SW 1271 (cell line): ENCODE results near the gene AKNA.
"Not testable (repeated sequence)": the region's sequence is repeated elsewhere in the genome, so short reads cannot be mapped to it uniquely, and the experiment has no call there.

Experiments used
- DNase-seq, 2 experiments: peaks; one replicate each; lab custom pipeline; 2025; lab: John Stamatoyannopoulos, UW

AKNA gene

DNA sequence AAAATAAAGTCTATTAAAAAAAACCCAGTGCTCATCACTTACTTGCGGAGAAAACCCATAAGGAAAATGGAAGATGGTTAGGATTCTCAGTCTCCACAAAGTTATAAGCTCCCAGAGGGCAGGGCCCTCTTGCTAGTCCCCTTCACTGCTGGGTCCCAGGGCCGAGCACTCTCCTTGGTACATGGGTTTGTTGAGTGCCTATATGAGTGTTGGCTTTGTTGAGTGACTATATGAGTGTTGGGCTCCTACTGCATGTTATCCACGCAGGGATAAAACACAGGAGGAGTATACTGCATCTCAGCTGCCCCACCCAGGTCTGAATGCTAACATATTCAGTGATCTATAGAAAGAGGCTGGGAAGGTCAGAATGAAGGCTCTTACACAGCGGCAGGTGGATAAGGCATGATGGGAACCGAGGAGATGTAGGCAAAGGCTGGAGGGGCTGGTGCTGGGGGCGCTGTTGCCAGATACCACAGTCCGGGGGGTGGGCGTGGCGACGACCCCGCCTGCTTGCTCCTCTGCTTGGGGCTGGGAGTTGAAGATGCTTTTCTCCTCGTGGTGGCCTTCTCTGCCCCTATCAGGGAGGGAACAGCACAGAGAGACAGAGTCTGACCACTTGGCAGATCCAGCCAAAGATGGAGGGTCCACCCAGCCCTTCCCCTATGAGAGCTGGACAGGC is 46.5 kb downstream of the AKNA start:
- no peak for DNase-seq

DNA sequence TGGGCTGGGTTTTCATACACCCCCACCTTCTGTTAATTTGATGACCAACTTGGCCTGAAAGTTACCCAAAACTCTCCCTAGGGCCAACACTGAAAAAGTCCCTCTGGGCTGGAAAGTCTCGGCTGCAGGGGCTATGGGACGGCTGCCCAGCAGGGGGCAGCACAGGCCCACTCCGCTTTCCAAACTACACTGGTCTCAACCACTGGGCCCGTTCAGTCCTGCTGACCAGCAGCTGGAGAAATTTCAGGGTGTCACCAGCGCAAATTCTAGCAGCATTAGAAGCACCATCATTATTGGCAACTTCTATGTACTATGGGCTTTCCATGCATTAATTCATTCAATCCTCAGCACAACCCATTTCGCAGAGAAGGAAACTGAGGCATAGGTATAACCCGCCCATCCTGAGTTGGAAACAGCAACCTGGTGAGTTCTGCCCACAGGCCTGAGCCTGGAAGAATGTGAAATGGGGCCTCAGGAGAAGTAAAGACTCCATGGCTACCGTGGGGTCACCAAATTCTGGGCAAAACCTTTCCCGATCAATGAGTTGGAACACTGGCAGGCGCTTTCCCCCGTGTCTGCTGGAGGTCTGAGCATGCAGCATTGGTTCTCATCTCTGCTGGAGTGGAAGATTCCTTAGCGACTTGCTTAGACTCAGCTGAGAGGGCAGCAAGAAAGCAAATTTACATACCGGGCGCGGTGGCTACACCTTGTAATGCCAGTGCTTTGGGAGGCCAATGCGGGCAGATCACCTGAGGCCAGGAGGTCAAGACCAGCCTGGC is 48.5 kb downstream of the AKNA start:
- DNase-seq, result peak in 1 of 2 experiments; percentile 19

DNA sequence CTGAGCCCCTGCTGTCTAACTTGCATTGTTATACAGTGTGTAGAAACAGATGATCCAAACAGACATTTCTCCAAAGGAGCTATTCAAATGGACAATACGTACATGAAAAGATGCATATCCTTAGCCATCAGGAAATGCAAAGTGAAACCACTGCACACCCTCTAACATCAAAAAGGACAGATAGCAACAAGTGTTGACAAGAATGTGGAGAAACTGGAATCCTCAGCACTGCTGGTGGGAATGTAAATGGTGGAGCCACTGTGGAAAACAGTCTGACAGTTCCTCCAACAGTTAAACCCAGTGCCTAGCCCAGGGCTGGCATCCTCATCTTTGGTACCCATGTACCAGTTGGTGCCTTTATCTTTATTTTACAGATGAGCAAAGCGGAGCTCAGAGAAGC is 49.6 kb downstream of the AKNA start:
- no peak for DNase-seq

DNA sequence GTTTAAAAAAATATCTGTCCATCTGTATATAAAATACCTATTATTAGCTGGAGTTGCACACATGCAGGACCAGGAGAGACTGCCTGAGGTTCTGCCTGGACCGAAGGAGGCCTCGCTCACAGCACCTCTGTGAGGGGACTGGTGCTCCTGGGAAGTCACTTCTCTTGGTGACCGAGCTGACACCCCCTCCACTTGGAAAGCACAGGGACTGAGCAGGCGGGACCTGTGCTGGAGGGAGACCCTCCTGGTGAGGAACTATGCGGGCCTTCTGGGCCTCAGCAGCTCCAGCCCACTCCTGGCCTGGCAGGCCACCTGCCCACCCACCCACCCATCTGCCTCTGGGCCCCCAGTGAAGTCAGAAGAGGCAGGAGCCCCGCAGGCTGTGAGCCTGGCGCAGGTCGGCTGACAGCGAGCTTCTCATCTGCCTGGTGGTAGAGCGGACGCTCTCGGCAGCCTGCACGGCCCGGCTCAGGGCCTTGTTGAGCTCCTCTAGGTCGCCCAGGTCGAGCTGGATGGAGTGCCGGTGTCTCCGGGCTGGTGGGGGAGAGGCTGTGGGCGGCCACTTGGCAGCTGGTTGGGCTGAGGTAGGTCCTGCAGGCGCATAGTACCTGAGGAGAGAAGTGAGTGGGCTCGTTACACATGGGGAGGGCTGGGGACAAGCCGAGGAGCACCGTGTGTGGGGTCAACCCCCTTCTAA is 50.9 kb downstream of the AKNA start:
- no peak for DNase-seq

DNA sequence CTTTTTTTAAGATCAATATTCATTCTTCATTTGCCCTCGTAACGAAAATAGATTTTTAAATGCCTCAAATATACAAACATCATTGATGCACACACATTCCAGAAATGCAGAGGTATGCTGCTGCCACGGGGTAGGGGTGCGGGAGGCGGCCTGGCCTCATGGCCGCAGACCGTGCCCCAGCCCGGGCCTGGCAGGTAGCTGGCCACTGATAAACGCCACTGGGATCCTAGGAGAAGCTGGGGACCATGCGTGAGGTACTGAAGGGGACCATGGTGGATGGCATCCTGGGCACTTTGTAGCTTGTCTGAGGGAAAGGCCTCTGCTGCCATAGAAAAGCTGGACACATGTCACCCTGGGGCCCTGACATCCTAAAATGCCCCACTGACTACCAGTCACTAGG is 51.6 kb downstream of the AKNA start:
- DNase-seq, result no peak

DNA sequence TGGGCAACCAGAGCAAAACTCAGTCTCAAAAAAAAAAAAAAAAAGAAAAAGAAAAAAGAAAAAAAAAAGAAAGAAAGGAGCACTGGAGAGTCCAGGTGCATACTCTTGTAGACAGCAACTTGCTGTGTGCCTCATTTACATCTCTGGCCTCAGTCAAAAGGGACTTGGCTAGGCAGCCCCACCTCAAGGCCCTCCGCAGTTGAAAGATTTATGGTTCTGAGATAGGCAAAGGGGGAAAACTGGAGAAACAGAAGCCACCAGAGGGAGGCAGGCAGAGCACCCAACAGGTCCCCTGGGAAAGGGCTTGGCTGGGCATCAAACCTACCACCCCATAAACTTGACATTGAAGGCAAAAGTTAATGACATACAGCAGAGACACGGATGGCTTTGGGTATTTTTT is 52.0 kb downstream of the AKNA start:
- DNase-seq, result no peak

DNA sequence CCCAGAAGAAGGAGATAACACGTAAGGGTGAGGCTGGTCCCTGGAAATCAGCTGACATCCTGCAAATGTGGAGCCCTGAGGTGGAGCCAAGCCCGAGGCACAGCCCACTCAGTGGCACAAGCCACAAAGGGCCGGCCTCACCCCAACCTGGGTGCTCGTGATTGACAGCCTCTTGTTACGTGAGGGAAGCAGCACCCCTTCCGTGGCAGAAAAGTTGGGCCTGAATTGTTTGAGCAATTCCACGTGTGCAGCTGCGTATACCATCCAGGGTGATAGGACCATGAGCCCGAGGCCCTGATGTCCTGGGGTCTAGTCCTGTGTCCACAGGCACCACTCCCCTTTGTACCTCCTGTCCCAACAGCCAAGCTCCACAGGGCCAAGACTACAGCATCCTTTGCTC is 53.3 kb downstream of the AKNA start:
- DNase-seq, result no peak

DNA sequence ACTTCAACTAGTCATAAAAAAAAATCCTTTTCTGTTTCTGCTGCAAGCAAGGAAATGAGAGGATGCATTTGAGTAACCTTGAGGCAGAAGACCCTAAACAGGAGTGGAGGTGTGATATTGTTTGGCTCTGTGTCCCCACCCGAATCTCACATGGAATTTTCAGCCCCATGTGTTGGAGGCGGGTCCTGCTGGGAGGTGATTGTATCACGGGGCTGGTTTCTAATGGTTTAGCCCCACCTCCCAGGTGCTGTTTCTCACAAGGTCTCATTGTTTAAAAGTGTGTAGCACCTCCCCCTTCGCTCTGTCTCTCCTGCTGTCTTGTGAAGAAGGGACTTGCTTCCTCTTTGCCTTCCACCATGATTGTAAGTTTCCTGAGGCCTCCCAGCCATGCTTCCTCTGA is 54.1 kb downstream of the AKNA start:
- not testable (repeated sequence) for DNase-seq

DNA sequence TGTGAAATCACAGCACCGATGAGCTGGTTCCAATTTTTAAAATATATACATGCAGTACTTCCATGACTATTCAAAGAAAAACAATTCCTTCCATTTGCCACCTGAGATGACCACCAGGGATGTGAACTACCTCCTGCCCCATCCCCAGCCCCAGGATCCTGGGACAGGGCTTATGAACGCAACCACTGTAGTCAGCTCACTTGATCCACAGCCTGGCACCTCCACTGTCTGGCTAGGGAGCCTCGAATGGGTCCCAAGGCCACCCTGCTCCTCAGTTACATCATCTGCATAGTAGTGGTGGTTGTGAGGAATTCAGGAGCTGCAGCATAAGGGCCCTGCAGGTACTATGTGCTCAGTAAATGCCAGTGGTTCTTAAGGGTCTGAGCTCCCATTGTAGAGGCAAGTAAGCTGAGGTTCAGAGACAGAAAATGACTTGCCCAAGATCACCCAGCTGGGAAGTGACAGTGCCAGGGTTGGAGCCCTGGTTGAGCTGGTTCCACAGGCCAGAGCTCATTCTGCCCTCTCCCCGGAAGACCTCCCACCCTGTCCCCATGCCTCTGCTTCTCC is 55.2 kb downstream of the AKNA start:
- not testable (repeated sequence) for DNase-seq

DNA sequence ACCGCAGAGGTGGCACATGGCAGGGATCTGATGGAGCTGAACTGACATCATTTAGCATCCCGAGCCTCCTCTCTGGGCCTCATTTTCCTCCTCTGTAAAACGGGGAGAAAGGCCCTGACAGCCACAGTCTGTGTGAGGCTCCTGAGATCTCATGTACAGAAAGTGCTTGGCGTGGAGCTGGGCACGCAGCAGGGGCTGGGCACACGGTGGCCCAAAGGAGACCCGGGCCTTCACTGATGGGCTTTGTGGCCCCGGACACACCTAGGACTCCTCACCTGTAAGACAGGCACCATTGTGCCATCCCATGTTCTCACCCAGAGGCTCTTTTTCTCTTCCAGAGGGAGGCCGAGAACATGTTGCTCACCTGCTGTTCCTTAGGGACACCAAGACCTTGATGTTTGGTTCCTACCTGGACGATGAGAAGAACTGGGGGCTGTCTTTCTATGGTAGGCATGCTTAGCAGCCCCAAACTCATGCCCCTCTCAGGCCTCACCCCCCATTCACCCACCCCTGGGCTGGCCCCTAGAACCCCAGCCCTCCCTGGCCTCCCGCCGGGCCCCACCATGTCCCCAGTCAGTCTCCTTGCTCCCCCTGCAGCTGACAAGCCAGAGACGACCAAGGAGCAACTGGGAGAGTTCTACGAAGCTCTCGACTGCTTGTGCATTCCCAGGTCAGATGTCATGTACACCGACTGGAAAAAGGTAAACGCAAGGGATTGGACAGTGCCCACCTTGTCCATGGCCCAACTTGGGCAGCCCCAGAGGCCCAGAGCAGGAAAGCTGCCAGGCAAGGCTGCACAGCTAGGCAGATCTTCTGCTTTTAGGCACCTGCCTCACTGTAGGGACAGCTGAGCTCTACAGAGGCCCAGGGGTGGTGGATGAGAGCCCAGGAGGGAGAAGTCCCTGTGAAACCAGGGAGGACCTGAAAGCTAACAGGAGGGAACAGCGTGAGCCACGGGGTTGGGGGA is 56.3 kb downstream of the AKNA start:
- not testable (repeated sequence) for DNase-seq

DNA sequence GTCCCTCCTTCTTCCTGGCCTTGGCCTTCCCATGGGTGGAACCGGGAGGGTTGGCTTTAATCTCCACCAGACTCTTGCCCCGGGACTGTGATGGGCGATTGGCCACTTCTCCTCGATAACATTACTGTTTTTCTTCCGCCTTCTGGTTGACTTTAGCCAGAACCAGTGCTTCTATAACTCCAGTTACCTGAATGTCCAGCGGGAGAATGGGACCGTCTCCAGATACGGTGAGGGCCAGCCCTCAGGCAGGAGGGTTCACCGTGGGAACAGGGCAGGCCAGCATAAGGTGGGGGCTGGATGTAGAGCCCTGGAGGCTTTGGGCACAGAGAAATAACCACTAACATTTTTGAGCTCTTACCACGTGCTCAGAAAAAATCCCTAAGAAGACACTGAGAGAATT is 57.1 kb downstream of the AKNA start:
- DNase-seq, result no peak

DNA sequence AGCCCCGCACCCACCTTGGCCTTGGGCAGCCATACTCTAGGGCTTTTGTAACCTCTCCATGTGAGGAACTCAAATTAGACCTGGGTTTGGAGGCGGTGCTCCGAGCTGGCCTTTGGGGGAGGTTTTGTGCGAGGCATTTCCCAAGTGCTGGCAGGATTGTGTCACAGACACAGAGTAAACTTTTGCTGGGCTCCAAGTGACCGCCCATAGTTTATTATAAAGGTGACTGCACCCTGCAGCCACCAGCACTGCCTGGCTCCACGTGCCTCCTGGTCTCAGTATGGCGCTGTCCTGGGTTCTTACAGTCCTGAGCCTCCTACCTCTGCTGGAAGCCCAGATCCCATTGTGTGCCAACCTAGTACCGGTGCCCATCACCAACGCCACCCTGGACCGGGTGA is 58.2 kb downstream of the AKNA start, which contains the start of gene ORM2:
Gene ORM2 (plus strand): TSS at position 245 of the 398 bp plus-strand sequence. CDS start 36 bp downstream, at position 281.
- not testable (repeated sequence) for DNase-seq

DNA sequence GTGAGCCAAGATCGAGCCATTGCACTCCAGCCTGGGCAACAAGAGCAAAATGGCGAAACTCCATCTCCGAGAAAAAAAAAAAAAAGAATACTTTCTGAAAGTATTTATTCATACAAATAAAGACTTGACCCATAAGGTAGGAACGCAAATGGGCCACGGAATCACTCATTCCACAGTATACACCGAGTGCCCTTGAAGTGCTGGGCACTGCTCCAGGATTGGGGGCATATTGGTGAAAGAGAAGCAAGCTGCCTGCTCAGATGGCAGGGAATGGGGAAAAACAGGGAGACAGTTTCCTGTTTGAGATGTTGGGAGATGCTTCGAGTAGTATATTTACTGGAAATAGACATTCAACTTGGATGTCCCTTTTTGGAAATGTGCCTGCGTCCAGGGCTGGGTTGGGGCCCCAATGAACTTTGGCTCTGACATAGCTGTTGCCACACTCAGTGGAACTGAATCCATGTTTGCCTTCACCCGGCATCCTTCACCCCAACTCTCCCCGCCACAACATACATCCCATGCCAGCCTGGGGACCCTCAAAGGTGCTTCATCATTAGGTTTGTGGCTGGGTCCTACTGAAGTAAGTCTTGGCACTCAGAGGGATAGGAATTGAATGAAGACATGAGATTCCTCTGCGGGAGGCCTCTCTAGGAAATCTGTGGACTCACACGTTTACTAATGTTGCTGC is 58.7 kb downstream of the AKNA start:
- not testable (repeated sequence) for DNase-seq

DNA sequence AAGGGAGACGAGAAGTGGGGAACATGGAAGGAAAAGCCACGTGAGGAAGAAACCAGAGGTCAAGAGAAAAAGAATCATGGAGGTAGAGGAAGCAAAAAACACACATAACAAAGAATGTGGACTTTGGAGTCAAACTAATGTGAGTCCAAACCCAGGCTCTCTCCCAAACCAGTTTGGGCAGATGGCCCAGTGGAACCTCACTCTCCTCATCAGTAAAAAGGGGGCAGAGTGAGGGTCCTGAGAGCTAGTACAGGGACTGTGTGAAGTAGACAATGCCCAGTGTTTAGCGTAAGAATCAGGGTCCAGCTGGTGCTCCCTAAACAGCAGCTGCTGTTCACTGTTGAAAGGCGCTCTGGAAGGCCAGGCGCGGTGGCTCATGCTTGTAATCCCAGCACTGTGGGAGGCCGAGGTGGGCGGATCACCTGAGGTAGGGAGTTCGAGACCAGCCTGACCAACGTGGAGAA is 59.4 kb downstream of the AKNA start:
- not testable (repeated sequence) for DNase-seq

DNA sequence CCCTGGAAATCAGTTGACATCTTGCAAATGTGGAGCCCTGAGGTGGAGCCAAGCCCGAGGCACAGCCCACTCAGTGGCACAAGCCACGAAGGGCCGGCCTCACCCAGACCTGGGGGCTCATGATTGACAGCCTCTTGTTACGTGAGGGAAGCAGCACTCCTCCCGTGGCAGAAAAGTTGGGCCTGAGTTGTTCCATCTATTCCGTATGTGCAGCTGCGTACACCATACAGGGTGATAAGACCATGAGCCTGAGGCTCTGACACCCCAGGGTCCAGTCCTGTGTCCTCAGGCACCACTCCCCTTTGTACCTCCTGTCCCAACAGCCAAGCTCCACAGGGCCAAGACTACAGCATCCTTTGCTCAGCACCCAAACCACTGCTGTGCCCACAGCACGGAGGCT is 60.0 kb downstream of the AKNA start:
- no peak for DNase-seq

DNA sequence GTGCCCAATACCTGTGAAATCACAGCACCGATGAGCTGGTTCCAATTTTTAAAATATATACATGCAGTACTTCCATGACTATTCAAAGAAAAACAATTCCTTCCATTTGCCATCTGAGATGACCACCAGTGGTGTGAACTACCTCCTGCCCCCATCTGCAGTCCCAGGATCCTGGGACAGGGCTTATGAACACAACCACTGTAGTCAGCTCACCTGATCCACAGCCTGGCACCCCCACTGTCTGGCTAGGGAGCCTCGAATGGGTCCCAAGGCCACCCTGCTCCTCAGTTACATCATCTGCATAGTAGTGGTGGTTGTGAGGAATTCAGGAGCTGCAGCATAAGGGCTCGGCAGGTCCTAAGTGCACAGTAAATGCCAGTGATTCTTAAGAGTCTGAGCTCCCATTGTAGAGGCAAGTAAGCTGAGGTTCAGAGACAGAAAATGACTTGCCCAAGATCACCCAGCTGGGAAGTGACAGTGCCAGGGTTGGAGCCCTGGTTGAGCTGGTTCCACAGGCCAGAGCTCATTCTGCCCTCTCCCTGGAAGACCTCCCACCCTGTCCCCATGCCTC is 62.0 kb downstream of the AKNA start:
- not testable (repeated sequence) for DNase-seq

DNA sequence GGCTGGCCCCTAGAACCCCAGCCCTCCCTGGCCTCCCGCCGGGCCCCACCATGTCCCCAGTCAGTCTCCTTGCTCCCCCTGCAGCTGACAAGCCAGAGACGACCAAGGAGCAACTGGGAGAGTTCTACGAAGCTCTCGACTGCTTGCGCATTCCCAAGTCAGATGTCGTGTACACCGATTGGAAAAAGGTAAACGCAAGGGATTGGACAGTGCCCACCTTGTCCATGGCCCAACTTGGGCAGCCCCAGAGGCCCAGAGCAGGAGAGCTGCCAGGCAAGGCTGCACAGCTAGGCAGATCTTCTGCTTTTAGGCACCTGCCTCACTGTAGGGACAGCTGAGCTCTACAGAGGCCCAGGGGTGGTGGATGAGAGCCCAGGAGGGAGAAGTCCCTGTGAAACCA is 62.8 kb downstream of the AKNA start:
- DNase-seq, result not testable (repeated sequence)

DNA sequence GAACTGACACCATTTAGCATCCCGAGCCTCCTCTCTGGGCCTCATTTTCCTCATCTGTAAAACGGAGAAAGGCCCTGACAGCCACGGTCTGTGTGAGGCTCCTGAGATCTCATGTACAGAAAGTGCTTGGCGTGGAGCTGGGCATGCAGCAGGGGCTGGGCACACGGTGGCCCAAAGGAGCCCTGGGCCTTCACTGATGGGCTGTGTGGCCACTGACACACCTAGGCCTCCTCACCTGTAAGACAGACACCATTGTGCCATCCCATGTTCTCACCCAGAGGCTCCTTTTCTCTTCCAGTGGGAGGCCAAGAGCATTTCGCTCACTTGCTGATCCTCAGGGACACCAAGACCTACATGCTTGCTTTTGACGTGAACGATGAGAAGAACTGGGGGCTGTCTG is 63.3 kb downstream of the AKNA start:
- no peak for DNase-seq

DNA sequence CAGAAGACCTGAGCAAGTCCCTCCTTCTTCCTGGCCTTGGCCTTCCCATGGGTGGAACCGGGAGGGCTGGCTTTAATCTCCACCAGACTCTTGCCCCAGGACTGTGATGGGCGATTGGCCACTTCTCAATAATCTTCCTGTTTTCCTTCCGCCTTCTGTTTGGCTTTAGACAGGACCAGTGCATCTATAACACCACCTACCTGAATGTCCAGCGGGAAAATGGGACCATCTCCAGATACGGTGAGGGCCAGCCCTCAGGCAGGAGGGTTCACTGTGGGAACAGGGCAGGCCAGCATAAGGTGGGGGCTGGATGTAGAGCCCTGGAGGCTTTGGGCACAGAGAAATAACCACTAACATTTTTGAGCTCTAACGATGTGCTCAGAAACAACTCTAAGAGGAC is 63.9 kb downstream of the AKNA start:
- DNase-seq, result not testable (repeated sequence)

DNA sequence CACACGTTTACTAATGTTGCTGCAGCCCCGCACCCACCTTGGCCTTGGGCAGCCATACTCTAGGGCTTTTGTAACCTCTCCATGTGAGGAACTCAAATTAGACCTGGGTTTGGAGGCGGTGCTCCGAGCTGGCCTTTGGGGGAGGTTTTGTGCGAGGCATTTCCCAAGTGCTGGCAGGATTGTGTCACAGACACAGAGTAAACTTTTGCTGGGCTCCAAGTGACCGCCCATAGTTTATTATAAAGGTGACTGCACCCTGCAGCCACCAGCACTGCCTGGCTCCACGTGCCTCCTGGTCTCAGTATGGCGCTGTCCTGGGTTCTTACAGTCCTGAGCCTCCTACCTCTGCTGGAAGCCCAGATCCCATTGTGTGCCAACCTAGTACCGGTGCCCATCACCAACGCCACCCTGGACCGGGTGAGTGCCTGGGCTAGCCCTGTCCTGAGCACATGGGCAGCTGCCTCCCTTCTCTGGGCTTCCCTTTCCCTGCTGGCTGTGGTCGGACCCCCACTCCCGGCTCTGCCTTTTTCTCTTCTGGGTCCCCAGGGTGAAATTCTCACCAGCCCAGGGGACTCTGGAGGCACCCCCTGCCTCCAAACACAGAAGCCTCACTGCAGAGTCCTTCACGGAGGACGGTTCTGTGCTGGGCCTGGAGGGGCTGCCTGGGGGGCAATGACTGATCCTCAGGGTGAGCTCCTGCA is 64.8 kb downstream of the AKNA start, which contains the start of gene ORM1:
Gene ORM1 (plus strand): TSS at position 268 of the 701 bp plus-strand sequence. CDS start 36 bp downstream, at position 304.
- DNase-seq, result not testable (repeated sequence)
